Coronary artery (tissue), 2 donors: Measurements from ENCODE around the gene AP3M1.
"Not testable (repeated sequence)": the region's sequence is repeated elsewhere in the genome, so short reads cannot be mapped to it uniquely, and the experiment has no call there.

ENCODE experiments used
- DNase-seq: peaks from one replicate; pipeline ENCODE4 v3.0.0-alpha.2; 2017; ENCODE audit warnings: low spot score
- H3K27ac ChIP-seq, 2 donors: fragments of 200-600 bp; sonication (generic); one replicate each; pipeline ENCODE4 v1.5.1; 2016 to 2019
- H3K4me3 ChIP-seq: fragments of 200-600 bp; sonication (generic); 2 replicates; pipeline ENCODE4 v1.5.1; 2016; ENCODE audit warnings: mild to moderate bottlenecking, moderate library complexity
- TF ChIP-seq, protein P1 (sequence below): fragments of 200-600 bp; sonication (generic); IDR thresholded peaks from one replicate; pipeline ENCODE4 v1.5.1; 2019; ENCODE audit warnings: antibody characterized with exemption

The AP3M1 gene

GRCh38 chr10:74150990-74151878, 606 bp upstream of the AP3M1 start, which contains the start of gene ADK:
Gene ADK (plus strand): TSS chr10:74151221. CDS start chr10:74151279, 58 bp downstream.
- peak; percentile 99 for DNase-seq
- TF ChIP-seq, protein P1, sequence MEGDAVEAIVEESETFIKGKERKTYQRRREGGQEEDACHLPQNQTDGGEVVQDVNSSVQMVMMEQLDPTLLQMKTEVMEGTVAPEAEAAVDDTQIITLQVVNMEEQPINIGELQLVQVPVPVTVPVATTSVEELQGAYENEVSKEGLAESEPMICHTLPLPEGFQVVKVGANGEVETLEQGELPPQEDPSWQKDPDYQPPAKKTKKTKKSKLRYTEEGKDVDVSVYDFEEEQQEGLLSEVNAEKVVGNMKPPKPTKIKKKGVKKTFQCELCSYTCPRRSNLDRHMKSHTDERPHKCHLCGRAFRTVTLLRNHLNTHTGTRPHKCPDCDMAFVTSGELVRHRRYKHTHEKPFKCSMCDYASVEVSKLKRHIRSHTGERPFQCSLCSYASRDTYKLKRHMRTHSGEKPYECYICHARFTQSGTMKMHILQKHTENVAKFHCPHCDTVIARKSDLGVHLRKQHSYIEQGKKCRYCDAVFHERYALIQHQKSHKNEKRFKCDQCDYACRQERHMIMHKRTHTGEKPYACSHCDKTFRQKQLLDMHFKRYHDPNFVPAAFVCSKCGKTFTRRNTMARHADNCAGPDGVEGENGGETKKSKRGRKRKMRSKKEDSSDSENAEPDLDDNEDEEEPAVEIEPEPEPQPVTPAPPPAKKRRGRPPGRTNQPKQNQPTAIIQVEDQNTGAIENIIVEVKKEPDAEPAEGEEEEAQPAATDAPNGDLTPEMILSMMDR, result no peak

GRCh38 chr10:74146980-74147379, 3.6 kb downstream of the AP3M1 start:
- not testable (repeated sequence) for DNase-seq, H3K27ac ChIP-seq

More at GRCh38 chr10:74150990-74151878, 606 bp upstream of the AP3M1 start, which contains the start of gene ADK:
- peak within 1 kb of the TSS; percentile 93 for H3K4me3 ChIP-seq
- H3K27ac ChIP-seq, result peak within 1 kb of the TSS; percentile 73 to 91

GRCh38 chr10:74145133-74145532, 5.5 kb downstream of the AP3M1 start:
- DNase-seq, result no peak
- Histone ChIP-seq H3K27ac (peak overlapping the region in 1 of 2 donors; percentile 32), H3K4me3 (no peak overlapping the region)
- TF ChIP-seq, protein P1, result no peak

More at GRCh38 chr10:74146980-74147379, 3.6 kb downstream of the AP3M1 start:
- not testable (repeated sequence) for H3K4me3 ChIP-seq

DNA sequence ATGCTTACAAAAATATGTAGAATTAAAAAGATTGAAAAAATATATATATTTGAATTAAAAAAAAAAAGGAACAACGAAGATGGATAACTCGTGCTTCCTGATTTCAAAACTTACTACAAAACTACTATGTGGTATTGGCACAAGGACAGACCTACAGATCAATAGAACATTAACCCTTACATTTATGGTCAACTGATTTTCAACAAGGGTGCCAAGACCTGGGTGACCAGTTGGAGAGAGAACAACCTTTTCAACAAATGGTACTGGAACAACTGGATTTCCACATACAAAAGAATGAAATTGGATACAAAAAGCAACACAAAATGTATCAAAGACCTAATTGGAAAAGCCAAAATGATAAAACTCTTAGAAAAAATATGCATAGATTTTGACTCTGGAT, 10.1 kb downstream of the AP3M1 start:
- DNase-seq, result no peak
- TF ChIP-seq, protein P1, result no peak
- Histone ChIP-seq H3K4me3 (no peak overlapping the region), H3K27ac (no peak overlapping the region)

DNA sequence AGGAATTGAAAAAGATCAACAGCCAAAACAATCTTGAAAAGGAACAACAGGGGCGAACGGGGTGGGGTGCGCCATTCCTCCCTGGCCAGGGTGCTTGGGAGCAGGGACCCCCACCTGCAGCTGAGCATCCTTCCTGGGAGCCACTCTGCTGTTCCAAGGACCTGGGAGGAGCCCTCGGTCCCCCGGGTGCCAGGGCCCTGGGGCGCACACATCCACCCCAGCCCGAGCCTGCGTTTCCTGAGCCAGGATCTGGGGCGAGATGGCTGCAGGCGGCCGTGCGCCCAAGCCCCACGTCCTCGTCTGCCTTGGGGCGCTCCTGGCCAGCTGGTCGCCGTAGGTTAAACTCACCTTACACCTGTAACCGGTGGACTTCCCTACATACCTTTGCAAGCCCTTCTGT, 10.6 kb downstream of the AP3M1 start:
- Histone ChIP-seq H3K4me3 (no peak overlapping the region), H3K27ac (no peak overlapping the region)
- no peak for DNase-seq
- TF ChIP-seq, protein P1, result no peak

GRCh38 chr10:74138596-74138995, 12.0 kb downstream of the AP3M1 start:
- not testable (repeated sequence) for DNase-seq, H3K27ac ChIP-seq, H3K4me3 ChIP-seq

GRCh38 chr10:74137992-74138391, 12.6 kb downstream of the AP3M1 start:
- H3K27ac ChIP-seq, result no peak overlapping the region

More at GRCh38 chr10:74137992-74138391, 12.6 kb downstream of the AP3M1 start:
- no peak for DNase-seq
- TF ChIP-seq, protein P1, result no peak
- H3K4me3 ChIP-seq, result no peak overlapping the region
